HG03457 (cell line): ENCODE data around the gene PRDM5.

Experiments
- ATAC-seq: cut with Tn5 transposase; IDR thresholded peaks from one replicate; pipeline ENCODE4 v1.9.1; 2021; ENCODE audit warnings: moderate number of reproducible peaks; ENCODE audit not compliant: unreplicated experiment

PRDM5 gene

DNA sequence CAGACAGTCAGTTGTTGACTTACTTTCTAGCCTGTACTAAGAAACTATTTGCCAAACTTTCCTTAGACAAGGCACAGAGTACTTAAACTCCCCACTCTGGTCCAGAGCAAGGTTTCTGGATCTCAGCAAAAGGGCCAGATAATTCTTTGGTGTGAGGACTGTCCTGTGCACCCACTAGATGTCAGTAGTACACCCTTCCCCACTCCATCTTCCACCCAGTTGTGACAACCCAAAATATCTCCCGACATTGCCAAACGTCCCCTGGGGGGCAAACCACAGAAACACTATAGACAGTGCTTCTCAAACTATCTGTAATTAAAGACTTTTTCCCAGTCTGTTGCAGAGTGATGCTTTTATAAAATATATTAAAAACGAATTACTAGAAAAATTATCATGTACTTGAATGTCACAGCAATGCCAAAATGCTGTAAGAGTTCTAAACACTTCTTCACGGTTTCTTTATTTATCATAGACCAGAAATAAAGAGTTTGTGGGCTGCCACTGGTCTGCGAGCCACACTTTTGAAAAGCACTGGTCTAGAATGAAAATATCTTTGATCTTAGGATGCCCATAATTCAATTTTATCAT lies 203.5 kb downstream of the PRDM5 start:
- ATAC-seq = peak; percentile 75

DNA sequence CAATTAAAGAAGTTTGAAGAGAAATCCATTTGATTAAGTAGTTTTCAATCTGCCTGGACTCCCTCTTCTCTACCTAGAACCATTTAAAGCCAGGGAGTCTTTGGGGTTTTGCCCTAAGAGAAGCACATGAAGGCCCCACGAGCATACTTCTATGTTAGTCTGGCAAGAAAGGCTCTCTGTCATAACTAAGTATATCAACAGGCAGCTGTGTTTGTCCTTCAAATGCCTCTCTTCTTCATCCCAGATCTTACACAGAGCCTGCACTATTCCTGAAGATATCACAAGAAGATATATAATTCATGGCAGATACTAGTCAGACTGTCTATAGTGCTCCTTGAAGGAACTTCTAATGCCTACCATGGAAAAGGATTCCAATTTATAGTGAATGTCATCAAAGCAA lies 206.2 kb downstream of the PRDM5 start:
- no peak for ATAC-seq

GRCh38 chr4:120714417-120715010 lies 208.0 kb downstream of the PRDM5 start:
- ATAC-seq = no peak

DNA sequence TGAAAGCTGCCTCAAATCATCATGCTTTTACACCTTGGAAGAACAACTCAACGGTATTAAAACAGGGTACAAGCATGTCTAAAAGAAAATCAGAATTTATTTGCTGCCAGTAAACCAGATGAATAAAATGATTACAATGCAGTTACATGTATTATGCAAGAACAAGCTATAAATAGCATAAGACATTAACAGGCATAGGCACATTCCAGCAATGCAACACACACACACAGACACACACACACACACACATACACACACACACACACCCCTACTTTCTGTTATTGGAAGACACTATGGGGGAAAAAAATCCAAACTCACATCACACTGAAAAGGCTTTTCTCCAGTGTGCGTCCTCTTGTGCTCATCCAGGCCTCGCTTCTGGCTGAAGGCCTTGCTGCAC lies 212.5 kb downstream of the PRDM5 start:
- no peak for ATAC-seq

DNA sequence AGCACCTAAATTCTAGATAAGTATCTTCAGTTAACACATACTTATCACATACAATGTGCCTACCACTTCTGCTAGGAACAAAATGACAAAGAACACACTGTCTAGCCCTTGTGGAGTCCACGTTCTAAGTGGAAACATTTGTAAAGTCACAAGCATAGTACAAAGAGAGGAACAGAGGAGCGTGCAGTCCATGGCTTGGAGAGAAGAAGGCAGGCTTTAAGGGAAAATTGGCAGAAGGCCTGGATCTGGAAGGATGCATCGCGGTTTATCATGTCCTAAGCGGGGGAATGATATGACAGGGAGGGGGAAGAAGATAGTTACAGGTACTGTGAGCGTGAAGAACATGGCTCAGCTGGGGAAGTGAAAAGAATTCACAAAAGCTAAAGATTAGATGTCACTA lies 218.0 kb downstream of the PRDM5 start:
- ATAC-seq = no peak

- no peak for ATAC-seq
Measured at GRCh38 chr4:120703908-120704307, 218.6 kb downstream of the PRDM5 start.

- no peak for ATAC-seq
Measured at GRCh38 chr4:120699354-120699753, 223.2 kb downstream of the PRDM5 start.

DNA sequence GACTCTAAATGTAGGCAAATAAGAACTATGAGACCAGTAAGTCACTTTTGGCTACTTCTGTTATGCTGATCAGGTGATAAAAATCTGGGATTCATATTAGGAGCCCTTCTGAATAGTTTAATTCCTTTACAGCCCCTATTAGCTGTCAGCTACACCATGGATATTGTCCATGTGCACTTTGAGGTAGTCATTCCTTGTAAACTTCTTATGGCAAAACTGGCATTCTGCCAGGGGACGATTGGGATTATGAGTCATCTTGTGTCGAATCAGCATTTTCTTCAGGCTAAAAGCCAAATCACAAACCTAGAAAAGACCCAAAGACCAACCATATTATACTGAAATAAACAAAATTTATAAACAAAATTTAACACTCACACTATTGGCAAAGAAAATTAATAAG lies 227.6 kb downstream of the PRDM5 start:
- ATAC-seq = no peak

DNA sequence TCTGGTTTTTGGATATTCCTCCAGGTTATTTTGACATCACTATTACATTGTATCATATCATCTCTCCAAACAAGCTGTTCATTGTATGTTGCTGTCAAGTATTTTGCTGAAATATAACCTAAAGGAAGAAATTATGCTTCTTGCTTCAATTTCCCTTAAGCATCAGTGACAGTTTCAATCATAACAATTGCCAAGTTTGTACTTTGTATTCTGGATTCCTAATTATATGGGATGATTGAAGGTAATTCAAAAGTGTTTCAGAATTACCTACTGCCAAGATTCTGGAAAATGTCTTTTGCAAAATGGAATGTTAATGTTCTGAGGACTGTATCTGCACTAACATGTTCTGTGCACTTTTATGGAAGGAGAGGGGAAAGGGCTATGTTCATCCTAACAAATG lies 228.7 kb downstream of the PRDM5 start:
- ATAC-seq = no peak

DNA sequence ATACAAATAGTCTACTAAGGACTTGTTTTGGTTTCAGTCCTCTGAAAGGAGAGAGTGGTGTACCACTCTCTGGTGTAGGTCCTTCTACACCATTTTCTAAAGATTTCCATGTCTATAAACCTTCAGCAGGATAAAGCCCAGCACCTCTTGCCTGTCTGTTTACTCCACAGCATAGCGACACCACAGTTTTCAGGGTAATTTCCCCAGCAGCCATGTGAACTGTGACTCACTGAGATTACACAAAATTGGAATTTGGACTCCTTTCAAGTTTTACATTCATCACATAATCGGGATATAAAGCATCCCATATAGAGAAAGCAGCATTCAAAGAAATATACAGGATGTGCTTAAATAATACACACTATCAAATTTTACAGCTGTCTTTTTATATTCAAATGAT lies 229.6 kb downstream of the PRDM5 start:
- no peak for ATAC-seq

DNA sequence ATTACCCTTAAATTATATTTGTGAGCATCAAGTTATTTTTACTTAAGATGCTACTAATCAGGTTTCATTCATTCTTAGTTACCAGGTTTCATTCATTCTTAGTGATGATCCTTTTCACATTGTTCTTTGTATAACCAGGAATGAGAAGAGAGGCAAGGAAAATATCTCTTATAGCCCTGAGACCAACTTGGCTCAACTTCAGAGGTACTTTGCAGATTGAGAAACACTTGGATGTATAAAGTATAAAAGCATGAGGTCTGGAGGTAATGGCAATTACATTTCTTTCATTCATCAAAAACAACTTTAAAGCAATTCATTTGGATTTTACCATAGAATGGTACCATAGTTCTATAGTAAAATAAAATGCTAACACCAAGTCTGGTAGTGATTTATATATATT lies 231.0 kb downstream of the PRDM5 start:
- no peak for ATAC-seq

- no peak for ATAC-seq
Measured at GRCh38 chr4:120691106-120691505, 231.4 kb downstream of the PRDM5 start.

DNA sequence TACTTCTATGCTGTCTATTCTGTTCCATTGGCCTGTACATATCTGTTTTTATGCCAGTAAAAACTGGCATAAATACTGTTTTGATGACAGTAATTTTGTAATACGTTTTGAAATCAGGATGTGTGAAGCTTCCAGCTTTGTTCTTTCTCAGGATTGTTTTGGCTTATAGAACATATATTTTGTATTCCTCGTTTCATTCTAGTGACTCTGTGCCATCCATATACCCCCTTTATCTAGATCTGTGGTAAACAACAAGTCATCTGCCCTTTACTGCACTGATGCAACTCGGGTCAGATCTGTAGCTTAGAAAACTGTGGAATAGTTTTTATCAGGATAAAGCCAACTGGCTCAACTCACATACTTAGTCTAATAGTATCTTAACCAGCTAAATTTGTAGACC lies 233.7 kb downstream of the PRDM5 start:
- ATAC-seq = no peak

DNA sequence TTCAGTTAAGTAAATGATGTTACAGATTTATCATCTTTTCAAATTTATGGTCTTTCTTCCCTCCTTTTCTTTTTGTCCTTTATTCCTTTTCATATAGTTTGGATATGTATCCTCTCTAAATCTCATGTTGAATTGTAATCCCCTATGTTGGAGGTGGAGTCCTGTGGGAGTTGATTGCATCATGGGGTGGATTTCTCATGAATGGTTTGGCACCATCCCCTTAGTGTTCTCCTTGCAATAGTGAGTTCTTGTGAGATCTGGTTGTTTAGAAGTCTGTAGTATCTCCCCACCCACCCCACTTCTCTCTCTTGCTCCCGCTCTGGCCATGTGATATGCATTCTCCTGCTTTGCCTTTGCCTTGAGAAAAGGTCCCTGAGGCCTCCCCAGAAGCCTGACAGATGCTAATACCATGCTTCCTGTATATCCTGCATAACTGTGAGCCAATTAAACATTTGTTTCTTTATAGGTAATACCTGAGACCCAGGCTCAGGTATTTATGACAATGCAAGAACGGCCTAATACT lies 236.7 kb downstream of the PRDM5 start:
- ATAC-seq = no peak

DNA sequence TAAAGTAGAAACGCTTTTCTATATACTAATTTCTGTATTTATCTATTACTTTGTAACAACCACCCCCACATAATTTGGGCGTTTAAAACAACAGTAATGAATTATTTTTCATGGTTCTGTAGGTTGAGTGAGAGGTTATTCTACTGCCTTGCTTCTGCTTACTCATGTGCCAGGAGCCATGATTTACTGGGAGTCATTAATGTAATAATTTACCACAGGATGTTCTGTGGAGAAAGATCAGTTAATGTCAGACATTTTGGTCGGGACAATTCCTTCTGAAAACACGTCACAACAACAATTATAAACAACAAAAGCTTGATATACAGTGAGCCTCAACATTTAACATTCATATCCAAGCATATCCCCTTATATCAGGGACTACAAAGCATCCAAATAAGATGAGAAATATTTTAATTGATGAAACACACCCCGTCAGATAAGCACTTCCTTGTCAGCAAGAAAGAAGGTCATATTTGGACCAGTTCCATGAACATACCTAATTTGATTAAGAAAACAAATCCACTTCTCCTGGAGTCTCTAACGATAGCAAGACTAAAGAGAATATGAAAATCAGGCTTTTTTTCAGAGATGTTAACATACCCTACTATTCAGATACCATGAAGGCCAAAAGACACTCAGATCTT lies 238.5 kb downstream of the PRDM5 start:
- ATAC-seq = no peak

GRCh38 chr4:120682981-120683380 lies 239.5 kb downstream of the PRDM5 start:
- no peak for ATAC-seq

DNA sequence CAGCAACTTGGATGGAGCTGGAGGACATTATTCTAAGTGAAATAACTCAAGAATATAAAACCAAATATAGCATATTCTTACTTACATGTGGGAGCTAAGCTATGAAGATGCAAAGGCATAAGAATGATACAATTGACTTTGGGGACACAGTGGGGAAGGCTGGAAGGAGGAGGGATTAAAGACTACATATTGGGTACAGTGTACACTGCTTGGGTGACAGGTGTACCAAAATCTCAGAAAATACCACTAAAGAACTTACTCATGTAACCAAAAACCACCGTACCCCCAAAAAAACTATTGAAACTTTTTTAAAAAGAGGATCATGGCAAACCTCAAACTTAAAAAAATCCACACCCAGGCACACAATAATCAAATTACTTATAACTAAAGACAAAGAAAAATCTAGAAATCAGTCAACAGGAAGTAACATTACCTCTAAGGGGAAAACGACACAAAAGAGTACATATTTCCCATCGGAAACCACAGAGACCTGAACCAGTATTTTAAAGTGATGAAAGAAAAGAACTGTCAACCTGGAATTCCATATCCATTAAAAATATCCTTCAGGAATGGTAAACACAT lies 241.8 kb downstream of the PRDM5 start:
- ATAC-seq = no peak

DNA sequence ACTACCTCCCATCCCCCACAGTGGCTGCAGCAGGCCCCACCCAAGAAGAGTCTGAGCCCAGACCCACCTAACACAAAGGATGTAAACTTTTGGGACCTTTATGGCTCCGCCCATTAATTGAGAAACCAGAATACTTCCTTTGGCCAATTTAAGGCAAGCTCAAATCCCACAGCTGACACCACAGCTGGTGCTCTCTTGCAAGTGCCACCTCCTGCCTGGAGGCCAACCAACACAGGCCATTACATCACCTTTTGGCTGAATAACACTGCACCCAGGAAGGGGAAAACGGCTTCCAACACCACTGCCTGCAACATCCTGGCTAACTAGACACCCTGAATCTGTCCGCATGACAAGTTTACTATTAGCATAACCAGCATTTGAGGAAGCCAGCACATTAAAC lies 248.8 kb downstream of the PRDM5 start:
- no peak for ATAC-seq

DNA sequence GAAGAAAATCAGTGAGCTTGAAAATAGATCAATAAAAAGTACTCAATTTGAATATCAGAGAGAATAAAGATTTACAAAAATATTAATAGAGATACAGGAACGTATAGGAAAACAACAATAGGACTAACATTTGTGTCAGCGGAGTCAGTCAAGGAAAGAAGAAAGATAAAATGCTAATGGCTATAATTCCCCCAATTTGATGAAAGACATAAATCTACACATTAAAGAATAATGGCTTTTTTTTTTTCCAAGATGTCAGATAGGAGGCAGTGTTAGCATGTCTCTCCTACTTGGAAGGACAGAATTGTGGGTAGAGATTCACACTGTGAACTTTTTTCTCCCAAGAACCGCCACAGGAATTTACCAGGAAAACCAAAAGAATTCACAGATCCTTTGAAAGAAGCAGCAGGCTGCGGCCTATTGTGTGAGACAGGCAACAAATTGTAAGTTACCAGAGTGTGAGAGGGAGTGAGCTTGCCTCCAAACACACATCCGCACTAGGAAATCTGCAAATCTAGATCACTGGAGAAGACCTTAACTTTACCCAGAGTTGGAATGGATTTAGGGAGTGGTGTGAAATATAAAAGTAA lies 249.9 kb downstream of the PRDM5 start:
- ATAC-seq = no peak

DNA sequence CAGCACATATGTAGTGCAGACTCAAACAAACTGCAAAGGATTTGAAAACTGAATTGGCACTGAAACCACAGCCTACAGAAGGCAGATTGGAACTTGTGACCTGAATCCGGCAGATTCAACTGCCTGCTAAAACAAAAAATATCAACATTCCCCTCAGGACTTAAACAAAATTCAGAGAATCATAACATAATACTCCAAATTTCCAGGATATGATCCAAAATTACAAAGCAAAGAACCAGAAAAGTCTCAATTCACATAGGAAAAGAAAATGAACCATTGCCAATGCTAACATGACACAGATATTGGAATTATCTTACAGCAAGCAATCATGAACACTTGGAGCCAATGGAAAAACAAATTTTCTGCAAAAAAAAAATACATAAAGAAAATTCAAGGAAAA lies 250.4 kb downstream of the PRDM5 start:
- ATAC-seq = no peak

- ATAC-seq = no peak
Measured at GRCh38 chr4:120671538-120671937, 251.0 kb downstream of the PRDM5 start.

DNA sequence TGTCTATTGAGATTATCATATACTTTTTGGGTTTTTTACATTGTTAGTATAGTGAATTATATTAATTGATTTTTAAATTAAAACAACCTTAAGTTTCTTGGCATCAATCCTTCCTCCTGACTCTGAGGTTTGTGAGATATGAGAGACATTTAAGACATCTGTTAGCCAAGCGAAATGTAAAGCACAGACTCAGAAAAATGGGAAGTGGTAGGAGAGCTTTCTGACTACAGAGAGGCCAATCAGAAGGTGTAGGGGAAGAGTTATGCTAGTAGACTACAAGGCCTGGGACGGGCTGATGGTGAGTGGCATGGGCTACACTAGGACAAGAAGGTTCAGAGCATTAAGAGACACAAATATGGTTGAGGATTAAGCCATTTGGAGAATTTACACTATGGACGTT lies 255.4 kb downstream of the PRDM5 start:
- ATAC-seq = no peak
